Ishikawa (cell line): ENCODE measurements around the gene CLEC7A.

ENCODE experiments used
- CEBPB ChIP-seq: IDR thresholded peaks from 2 replicates; pipeline ENCODE4 v1.6.1; 2012
- EGR1 ChIP-seq: IDR thresholded peaks from 2 replicates; pipeline ENCODE4 v1.6.1; 2012
- EP300 ChIP-seq: IDR thresholded peaks from 2 replicates; pipeline ENCODE4 v1.6.1; 2012; ENCODE audit warnings: borderline replicate concordance
- MAX ChIP-seq: IDR thresholded peaks from 2 replicates; pipeline ENCODE4 v1.6.1; 2012
- NFIC ChIP-seq: IDR thresholded peaks from 2 replicates; pipeline ENCODE4 v1.6.1; 2012
- RAD21 ChIP-seq: IDR thresholded peaks from 2 replicates; pipeline ENCODE4 v1.6.1; 2012; ENCODE audit warnings: low read depth
- REST ChIP-seq: IDR thresholded peaks from 2 replicates; pipeline ENCODE4 v1.6.1; 2012; ENCODE audit warnings: low read depth, mild to moderate bottlenecking
- TAF1 ChIP-seq: IDR thresholded peaks from 2 replicates; pipeline ENCODE4 v1.6.1; 2012; ENCODE audit warnings: low read depth, mild to moderate bottlenecking
- TCF12 ChIP-seq: IDR thresholded peaks from 2 replicates; pipeline ENCODE4 v1.6.1; 2012; ENCODE audit warnings: low read depth
- TEAD4 ChIP-seq: IDR thresholded peaks from 2 replicates; pipeline ENCODE4 v1.6.1; 2012
- YY1 ChIP-seq: IDR thresholded peaks from 2 replicates; pipeline ENCODE4 v1.6.1; 2012; ENCODE audit warnings: low read depth
- ZBTB7A ChIP-seq: IDR thresholded peaks from 2 replicates; pipeline ENCODE4 v1.6.1; 2012; ENCODE audit warnings: low read depth
- TF ChIP-seq, protein P1 (sequence below): IDR thresholded peaks from 2 replicates; pipeline ENCODE4 v1.6.1; 2012

- no peak for TF ChIP-seq CEBPB
- no peak for TF ChIP-seq ZBTB7A
- no peak for TF ChIP-seq NFIC
- TF ChIP-seq YY1 = no peak
- no peak for TF ChIP-seq TAF1
- no peak for TF ChIP-seq MAX
- TF ChIP-seq REST = no peak
- TF ChIP-seq EGR1 = no peak
- no peak for TF ChIP-seq TCF12
- no peak for TF ChIP-seq TEAD4
- TF ChIP-seq EP300 = no peak
- no peak for TF ChIP-seq RAD21
- TF ChIP-seq, protein P1, sequence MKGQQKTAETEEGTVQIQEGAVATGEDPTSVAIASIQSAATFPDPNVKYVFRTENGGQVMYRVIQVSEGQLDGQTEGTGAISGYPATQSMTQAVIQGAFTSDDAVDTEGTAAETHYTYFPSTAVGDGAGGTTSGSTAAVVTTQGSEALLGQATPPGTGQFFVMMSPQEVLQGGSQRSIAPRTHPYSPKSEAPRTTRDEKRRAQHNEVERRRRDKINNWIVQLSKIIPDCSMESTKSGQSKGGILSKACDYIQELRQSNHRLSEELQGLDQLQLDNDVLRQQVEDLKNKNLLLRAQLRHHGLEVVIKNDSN = no peak
Observed at GRCh38 chr12:10158406-10158805, 28.4 kb upstream of the CLEC7A start.
